H7 (cell line): ENCODE data around the gene PSMD1. TPM values are rescaled to one million over a fixed set of nuclear protein-coding genes. Genes with fewer than 3 reads are reported as not detected.
"Not testable (repeated sequence)": the region's sequence is repeated elsewhere in the genome, so short reads cannot be mapped to it uniquely, and the experiment has no call there.

ENCODE experiments used
- DNase-seq: peaks from one replicate; pipeline ENCODE4 v3.0.0; 2012
- H3K27me3 ChIP-seq: 2 replicates; pipeline ENCODE4 v1.6.0; 2011; ENCODE audit warnings: mild to moderate bottlenecking, low read length; ENCODE audit not compliant: control insufficient read depth, insufficient read depth
- H3K36me3 ChIP-seq: replicated peaks from 2 replicates; pipeline ENCODE4 v1.5.1; 2011; ENCODE audit warnings: low read length; ENCODE audit not compliant: control insufficient read depth, insufficient read depth
- H3K4me3 ChIP-seq: 2 replicates; pipeline ENCODE4 v1.5.1; 2011; ENCODE audit warnings: low read depth, mild to moderate bottlenecking, control low read depth, low read length, moderate library complexity; ENCODE audit not compliant: insufficient read depth
- total RNA-seq: library from RNA; depleted of rRNA; stranded (reverse); fragments of >200 nt; shearing (Covaris generic); gene quantifications from 2 replicates; pipeline ENCODE4 v1.2.3, GENCODE V29; 2014

Gene PSMD1
- total RNA-seq, 1 experiment from 2014 or later, result 154 TPM

GRCh38 chr2:231184319-231184718 lies 127.7 kb downstream of the PSMD1 start:
- Histone ChIP-seq H3K27me3 (no peaks in the 10 kb centered on the region), H3K36me3 (no peaks in the 10 kb centered on the region), H3K4me3 (no peak overlapping the region)
- no peak for DNase-seq

- Histone ChIP-seq H3K4me3 (no peak overlapping the region), H3K36me3 (no peaks in the 10 kb centered on the region), H3K27me3 (no peaks in the 10 kb centered on the region)
- no peak for DNase-seq
These were observed 128.5 kb downstream of the PSMD1 start for GRCh38 chr2:231185050-231185725.

- no peaks in the 10 kb centered on the region for H3K36me3 ChIP-seq
- no peak for DNase-seq
- no peak overlapping the region for H3K4me3 ChIP-seq
- H3K27me3 ChIP-seq, result no peaks in the 10 kb centered on the region
These were observed 129.2 kb downstream of the PSMD1 start for GRCh38 chr2:231185886-231186285.

GRCh38 chr2:231186325-231186724 lies 129.7 kb downstream of the PSMD1 start:
- Histone ChIP-seq H3K4me3 (no peak overlapping the region), H3K36me3 (no peaks in the 10 kb centered on the region), H3K27me3 (no peaks in the 10 kb centered on the region)
- DNase-seq, result no peak

GRCh38 chr2:231187736-231188505 lies 131.3 kb downstream of the PSMD1 start:
- Histone ChIP-seq H3K4me3 (no peak overlapping the region), H3K36me3 (no peaks in the 10 kb centered on the region), H3K27me3 (no peaks in the 10 kb centered on the region)
- DNase-seq, result no peak

GRCh38 chr2:231188506-231189170 lies 132.0 kb downstream of the PSMD1 start:
- H3K27me3 ChIP-seq, result no peaks in the 10 kb centered on the region
- H3K4me3 ChIP-seq, result no peak overlapping the region
- H3K36me3 ChIP-seq, result no peaks in the 10 kb centered on the region
- no peak for DNase-seq

- no peak for DNase-seq
- H3K4me3 ChIP-seq, result no peak overlapping the region
- no peaks in the 10 kb centered on the region for H3K27me3 ChIP-seq
- H3K36me3 ChIP-seq, result no peaks in the 10 kb centered on the region
These were observed 132.5 kb downstream of the PSMD1 start for GRCh38 chr2:231189171-231189530.

- DNase-seq, result peak; percentile 47
- Histone ChIP-seq H3K4me3 (no peak overlapping the region), H3K27me3 (no peaks in the 10 kb centered on the region), H3K36me3 (no peaks in the 10 kb centered on the region)
These were observed 133.2 kb downstream of the PSMD1 start for GRCh38 chr2:231189571-231190495.

- Histone ChIP-seq H3K27me3 (no peaks in the 10 kb centered on the region), H3K4me3 (peak overlapping the region; percentile 31; the same call in 1 of the 2 replicates), H3K36me3 (no peaks in the 10 kb centered on the region)
- DNase-seq, result peak; percentile 92
These were observed 134.0 kb downstream of the PSMD1 start for GRCh38 chr2:231190531-231191197.

GRCh38 chr2:231191896-231192872 lies 135.5 kb downstream of the PSMD1 start:
- no peaks in the 10 kb centered on the region for H3K27me3 ChIP-seq

GRCh38 chr2:231193216-231193615 lies 136.5 kb downstream of the PSMD1 start:
- H3K27me3 ChIP-seq, result no peaks in the 10 kb centered on the region
- no peak for DNase-seq
- no peak overlapping the region for H3K4me3 ChIP-seq
- no peaks in the 10 kb centered on the region for H3K36me3 ChIP-seq

More at GRCh38 chr2:231191896-231192872, 135.5 kb downstream of the PSMD1 start:
- peak; percentile 78 for DNase-seq
- Histone ChIP-seq H3K36me3 (no peaks in the 10 kb centered on the region), H3K4me3 (no peak overlapping the region)

- H3K36me3 ChIP-seq, result no peaks in the 10 kb centered on the region
- no peak overlapping the region for H3K4me3 ChIP-seq
- H3K27me3 ChIP-seq, result no peaks in the 10 kb centered on the region
- no peak for DNase-seq
These were observed 139.9 kb downstream of the PSMD1 start for GRCh38 chr2:231196592-231196991.

- not testable (repeated sequence) for H3K36me3 ChIP-seq
These were observed 140.5 kb downstream of the PSMD1 start for GRCh38 chr2:231197196-231197595.

More at GRCh38 chr2:231197196-231197595, 140.5 kb downstream of the PSMD1 start:
- H3K4me3 ChIP-seq, DNase-seq, H3K27me3 ChIP-seq: not testable (repeated sequence)
